C4-2B (cell line): Measurements from ENCODE around the gene ERCC6L2.

Experiments
- ZFX ChIP-seq: fragments of 450-650 bp; IDR thresholded peaks from 2 replicates; pipeline ENCODE4 v1.6.1; 2017
- TF ChIP-seq, protein P1 (sequence below): fragments of 450-650 bp; conservative IDR thresholded peaks from 2 replicates; pipeline ENCODE4 v1.5.1; 2017; ENCODE audit warnings: mild to moderate bottlenecking

DNA sequence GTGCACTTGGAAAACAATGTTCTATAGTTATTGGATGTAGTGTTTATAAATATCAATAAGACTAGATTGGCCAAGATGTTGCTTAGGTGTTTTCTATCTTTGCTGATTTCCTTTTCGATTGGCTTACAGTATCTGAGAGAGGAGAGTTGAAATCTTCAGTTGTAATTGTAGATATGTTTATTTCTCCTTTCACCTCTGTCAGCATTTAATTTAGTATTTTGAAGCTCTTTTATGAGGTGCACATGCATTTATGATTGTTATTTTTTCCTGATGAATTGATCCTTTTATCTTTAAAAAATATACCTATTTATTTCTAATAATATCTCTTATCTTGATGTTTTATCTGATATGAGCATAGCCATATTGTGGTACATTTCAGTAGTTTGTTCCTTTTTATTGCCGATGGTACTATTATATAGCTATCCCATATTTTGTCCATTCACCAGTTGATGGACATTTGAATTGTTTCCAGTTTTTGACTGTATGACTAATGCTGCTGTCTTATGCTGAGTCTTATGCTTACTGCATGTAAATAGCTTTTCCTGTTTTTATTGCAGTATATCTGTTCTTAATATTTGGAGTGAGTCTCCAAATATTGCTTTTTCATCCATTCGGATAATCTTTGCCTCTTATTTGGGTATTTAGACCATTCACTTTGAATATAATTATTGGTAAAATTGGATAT is 34.7 kb downstream of the ERCC6L2 start:
- TF ChIP-seq, protein P1, sequence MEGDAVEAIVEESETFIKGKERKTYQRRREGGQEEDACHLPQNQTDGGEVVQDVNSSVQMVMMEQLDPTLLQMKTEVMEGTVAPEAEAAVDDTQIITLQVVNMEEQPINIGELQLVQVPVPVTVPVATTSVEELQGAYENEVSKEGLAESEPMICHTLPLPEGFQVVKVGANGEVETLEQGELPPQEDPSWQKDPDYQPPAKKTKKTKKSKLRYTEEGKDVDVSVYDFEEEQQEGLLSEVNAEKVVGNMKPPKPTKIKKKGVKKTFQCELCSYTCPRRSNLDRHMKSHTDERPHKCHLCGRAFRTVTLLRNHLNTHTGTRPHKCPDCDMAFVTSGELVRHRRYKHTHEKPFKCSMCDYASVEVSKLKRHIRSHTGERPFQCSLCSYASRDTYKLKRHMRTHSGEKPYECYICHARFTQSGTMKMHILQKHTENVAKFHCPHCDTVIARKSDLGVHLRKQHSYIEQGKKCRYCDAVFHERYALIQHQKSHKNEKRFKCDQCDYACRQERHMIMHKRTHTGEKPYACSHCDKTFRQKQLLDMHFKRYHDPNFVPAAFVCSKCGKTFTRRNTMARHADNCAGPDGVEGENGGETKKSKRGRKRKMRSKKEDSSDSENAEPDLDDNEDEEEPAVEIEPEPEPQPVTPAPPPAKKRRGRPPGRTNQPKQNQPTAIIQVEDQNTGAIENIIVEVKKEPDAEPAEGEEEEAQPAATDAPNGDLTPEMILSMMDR = no peak
- TF ChIP-seq ZFX = no peak
